Measurements from ENCODE around the gene STIMATE.

STIMATE gene

GRCh38 chr3:52791366-52791765, 106.0 kb downstream of the STIMATE start:
- DNase-seq (ENCODE audit: low read depth in 2 of 2) = no peak

GRCh38 chr3:52790741-52791140, 106.6 kb downstream of the STIMATE start:
- DNase-seq (ENCODE audit: low read depth in 2 of 2) = no peak

- DNase-seq (ENCODE audit: low read depth in 2 of 2) = no peak
These were observed 107.0 kb downstream of the STIMATE start for GRCh38 chr3:52790337-52790736.

- DNase-seq (ENCODE audit: low read depth in 2 of 2) = no peak
These were observed 107.7 kb downstream of the STIMATE start for GRCh38 chr3:52789746-52790040.

- DNase-seq (ENCODE audit: low read depth in 2 of 2) = no peak
These were observed 108.2 kb downstream of the STIMATE start for GRCh38 chr3:52788890-52789745.

- no peak for DNase-seq (ENCODE audit: low read depth in 2 of 2)
These were observed 109.4 kb downstream of the STIMATE start for GRCh38 chr3:52787672-52788625.

- no peak for DNase-seq (ENCODE audit: low read depth in 2 of 2)
These were observed 110.1 kb downstream of the STIMATE start for GRCh38 chr3:52787246-52787645.
